T follicular helper cell (primary cell): Measurements from ENCODE around the gene CHMP3.
"Not testable (repeated sequence)": the region's sequence is repeated elsewhere in the genome, so short reads cannot be mapped to it uniquely, and the experiment has no call there.

ENCODE experiments used
- DNase-seq: peaks from one replicate; pipeline ENCODE4 v3.0.0-alpha.2; 2020; ENCODE audit warnings: low read depth
- total RNA-seq, 2 experiments: gene quantifications; one replicate each; lab custom pipeline; 2026; lab: John Stamatoyannopoulos, UW

CHMP3 gene
- total RNA-seq, result 27.1 to 35.5 reads per million in 2 experiments

- DNase-seq, result peak; percentile 95
These were observed at the start of gene CHMP3 for GRCh38 chr2:86562922-86563649. TSS of gene CHMP3 (minus strand) at chr2:86563443. CDS start at chr2:86563348, 95 bp downstream.

GRCh38 chr2:86610871-86611270 is 47.6 kb upstream of the CHMP3 start:
- DNase-seq, result no peak

GRCh38 chr2:86608832-86609410 is 45.7 kb upstream of the CHMP3 start:
- no peak for DNase-seq

- no peak for DNase-seq
These were observed 40.7 kb upstream of the CHMP3 start for GRCh38 chr2:86603905-86604304.

GRCh38 chr2:86598966-86599365 is 35.7 kb upstream of the CHMP3 start:
- no peak for DNase-seq

- no peak for DNase-seq
These were observed 32.9 kb upstream of the CHMP3 start for GRCh38 chr2:86596118-86596517.

DNA sequence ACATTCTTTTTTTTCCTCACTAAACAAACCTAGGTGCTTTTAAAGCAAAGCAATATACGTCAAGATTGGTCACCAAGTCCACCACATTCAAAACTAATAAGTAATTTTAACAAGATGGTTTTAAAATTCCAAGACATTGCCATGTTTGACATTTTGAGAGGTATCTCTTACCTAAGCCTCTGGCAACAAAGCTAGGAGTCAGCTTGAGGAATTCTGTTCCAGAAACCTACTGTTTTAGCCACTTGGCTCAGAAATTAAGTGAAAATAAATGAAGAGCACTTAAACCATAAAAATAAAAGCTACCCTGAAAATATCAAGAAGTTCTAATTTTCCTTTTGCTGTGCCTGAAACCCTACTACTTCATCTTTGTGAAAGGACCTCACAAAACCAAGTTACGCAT is 30.0 kb upstream of the CHMP3 start:
- DNase-seq, result no peak

- DNase-seq, result no peak
These were observed 29.4 kb upstream of the CHMP3 start for GRCh38 chr2:86592547-86593230.

- not testable (repeated sequence) for DNase-seq
These were observed 26.5 kb upstream of the CHMP3 start for GRCh38 chr2:86589701-86590100.

GRCh38 chr2:86584151-86584913 is 21.1 kb upstream of the CHMP3 start:
- no peak for DNase-seq

- no peak for DNase-seq
These were observed 17.3 kb upstream of the CHMP3 start for GRCh38 chr2:86580560-86580959.

DNA sequence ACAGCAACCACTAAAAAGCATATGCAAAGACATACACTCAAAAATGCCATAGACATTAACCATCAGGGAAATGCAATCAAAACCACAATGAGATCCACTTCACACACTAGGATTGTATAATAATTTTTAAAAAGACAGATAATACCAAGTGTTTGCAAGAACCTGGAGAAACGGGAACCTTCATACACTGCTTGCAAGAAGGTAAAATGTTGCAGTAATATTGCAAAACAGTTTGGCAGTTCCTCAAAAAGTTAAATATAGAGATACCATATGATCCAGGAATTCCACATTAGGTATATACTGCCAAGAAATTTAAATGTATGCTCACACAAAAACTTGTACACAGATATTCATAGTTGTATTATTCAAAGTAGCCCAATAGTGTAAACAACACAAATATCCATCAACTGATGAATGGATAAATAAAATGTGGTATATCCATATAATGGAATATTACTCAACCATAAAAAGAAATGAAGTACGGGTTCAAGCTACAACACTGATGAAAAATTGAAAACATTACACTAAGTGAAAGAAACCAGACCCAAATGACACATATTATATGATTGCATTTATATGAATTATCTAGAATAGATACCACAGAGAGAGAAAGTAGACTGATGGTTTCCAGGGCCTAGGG is 14.7 kb upstream of the CHMP3 start:
- no peak for DNase-seq

DNA sequence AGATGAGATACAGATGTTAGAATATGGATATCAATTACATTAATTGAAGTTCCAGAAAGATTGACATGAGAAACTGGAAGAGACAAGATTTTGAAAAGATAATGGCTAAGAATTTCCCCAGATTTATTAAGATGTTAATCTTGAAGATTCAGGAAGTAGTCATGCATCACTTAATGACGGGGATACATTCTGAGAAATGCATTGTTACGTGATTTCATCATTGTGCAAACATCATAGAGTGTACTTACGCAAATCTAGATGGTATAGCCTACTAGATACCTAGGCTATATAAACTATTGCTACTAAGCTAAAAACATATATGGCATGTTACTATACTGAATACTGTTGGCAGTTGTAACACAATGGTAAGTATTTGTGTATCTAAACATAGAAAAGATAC is 6.8 kb upstream of the CHMP3 start:
- no peak for DNase-seq

DNA sequence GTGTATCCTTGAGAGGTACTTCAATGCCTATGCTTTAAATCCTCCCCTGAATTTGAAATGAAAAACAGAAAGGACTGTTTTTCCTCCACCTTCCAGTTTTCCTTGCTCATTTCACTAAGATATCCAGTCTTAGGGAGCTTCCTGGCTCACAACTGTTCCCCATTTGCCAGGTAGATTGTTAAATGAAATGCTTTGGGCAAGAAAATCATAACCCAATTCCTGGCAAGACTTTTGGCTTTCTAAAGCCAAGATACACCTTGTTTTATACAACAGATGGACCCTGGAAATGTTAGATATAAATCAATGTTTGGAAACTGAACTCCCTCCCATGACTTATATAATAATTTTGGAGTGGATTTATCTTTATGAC is 3.6 kb upstream of the CHMP3 start:
- no peak for DNase-seq

- DNase-seq, result no peak
These were observed 3.0 kb upstream of the CHMP3 start for GRCh38 chr2:86566158-86566820.

DNA sequence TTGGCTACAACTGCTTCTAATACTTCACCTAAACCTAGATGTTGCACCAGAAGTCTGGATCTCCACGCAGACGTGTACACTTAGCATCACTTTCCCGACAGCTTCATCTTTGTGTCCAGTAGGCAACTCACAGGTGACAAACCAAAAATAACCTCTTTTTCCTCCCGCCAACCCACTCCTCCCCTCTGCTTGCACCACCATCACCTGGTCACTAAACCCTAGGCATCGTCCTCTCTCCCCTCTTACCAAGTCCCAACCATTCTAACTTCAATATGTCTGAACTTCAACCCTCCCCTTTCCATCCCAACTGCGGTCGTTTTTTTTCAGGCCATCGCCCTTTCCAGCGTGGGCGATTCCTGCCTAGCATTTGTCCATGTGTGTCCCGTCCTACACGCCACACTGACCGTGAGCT is 413 bp upstream of the CHMP3 start:
- no peak for DNase-seq

GRCh38 chr2:86562485-86562921 is 740 bp downstream of the CHMP3 start:
- DNase-seq, result no peak

DNA sequence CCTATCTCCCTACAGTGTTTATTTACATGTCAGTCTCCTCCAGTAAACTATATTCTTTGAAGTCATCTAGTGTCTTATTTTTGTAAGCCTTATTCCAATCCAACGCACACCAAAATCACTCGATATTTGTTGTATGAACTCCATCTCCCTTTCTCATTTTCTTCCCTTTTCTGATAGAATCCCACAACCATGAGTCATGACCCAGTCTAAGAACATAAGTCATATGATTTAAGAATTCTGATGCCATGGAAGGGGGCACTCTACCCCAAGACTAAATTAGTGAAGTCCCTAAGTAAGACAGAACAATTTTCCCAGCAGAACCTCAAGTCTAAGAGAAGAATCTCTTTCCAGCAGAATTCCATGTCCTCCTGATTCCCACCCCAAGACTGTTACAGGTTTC is 5.4 kb downstream of the CHMP3 start:
- DNase-seq, result no peak

DNA sequence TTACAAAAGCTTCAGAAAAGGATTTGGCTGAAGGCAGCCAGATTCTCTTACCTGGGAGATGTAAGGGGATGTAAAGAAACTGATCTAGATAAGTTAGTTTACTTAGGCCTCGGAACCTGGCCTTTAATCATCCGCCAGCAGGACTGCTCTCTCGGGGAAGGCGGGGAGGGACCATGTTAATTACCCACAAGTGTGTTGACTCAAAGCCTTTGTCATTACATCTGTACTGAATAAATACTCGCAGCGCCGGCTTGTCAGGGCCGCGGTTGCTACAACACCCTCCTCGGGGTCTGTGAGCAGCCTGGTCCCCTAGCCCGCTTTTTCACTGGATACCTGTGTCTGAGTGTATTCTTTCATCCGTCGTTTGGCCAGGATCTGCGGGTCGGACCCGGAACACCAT is 6.7 kb downstream of the CHMP3 start:
- DNase-seq, result no peak

GRCh38 chr2:86552889-86553288 is 10.4 kb downstream of the CHMP3 start:
- no peak for DNase-seq

DNA sequence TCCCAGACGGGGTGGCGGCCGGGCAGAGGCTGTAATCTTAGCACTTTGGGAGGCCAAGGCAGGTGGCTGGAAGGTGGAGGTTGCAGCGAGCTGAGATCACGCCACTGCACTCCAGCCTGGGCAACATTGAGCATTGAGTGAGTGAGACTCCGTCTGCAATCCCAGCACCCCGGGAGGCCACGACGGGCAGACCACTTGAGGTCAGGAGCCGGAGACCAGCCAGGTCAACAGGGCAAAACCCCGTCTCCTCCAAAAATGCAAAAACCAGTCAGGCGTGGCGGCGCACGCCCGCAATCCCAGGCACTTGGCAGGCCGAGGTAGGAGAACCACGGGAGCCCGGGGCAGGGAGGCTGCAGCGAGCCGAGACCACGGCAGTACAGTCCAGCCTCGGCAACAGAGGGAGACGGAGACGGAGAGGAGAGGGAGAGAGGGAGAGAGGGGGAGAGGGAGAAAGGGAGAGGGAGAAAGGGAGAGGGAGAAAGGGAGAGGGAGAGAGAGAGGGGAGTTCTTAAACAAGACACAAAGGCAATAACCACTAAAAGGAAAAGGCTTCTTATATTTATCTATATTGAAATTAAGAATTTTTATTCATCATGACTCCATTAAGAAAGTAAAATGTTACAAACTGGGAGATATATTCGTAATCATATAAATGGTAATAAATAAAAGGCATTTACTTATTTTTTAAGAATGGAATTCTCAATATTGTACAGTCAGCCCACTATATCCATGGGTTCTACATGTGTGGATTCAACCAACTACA is 13.1 kb downstream of the CHMP3 start:
- DNase-seq, result not testable (repeated sequence)
